Activated CD4-positive, alpha-beta T cell treated with anti-CD3 and anti-CD28 coated beads, Interleukin-2, Interleukin-6, amounts not matched to agents 100 ng/mL and 50 ng/mL, durations not matched to agents 16 hours and 8 hours (primary cell): ENCODE results near the gene ABCA13.

ENCODE experiments used
- DNase-seq: peaks from one replicate; pipeline ENCODE4 v3.0.0-alpha.2; 2020

The ABCA13 gene

DNA sequence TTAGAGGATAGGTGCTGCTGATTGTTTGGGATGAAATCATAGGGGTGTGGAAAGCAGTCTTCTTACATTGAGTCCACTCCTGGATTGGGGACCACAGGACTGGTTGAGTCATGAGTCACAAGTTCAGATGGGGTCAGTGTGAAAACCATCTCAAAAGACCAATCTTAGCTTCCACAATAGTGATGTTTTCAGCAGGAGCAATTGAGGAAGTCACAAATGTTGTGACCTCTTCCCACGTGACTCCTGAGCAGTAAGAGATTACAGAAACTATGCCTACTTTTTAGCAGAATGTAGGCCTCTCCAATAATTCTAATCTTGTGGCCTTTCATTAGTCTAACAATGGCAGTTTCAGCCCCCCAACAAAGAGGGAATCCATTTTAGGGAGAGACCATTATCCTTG, 496.1 kb downstream of the ABCA13 start:
- no peak for DNase-seq

DNA sequence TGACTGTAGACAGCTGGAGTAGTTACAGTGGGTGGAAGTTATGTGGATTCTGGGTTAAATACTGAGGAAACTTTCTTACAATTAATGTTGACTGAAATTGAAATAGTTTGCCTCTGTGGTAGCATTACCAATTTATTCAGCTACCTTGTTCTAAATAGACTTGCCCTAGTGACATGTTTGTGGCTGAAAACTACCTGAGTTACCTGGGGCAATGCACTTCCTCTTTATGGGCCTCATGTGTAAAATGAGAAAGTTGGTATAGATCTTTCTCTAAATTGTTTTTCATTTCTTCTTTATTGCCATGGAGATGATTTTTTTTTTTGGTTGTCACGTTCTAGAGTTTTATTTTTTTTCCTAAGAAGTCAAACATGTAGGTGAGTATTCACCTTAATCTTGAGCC, 500.4 kb downstream of the ABCA13 start:
- no peak for DNase-seq

DNA sequence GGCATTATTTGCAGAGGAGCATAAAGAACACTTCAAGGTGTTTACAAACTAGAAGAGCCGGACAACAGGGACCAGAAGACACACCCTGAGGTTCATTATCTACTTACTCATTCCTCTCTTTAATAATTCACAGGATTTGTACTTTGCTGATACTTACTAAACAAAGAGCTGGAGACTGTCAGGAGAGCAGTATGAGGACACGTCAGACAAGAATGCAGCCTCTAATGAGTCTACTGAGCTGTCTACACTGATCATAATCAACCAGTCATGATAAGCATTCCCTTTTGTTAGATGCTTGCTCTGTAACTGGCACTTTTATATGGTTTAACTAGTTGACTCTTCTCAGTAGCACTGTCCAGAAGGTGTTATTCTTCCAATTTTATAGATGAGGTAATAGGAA, 509.7 kb downstream of the ABCA13 start:
- no peak for DNase-seq

DNA sequence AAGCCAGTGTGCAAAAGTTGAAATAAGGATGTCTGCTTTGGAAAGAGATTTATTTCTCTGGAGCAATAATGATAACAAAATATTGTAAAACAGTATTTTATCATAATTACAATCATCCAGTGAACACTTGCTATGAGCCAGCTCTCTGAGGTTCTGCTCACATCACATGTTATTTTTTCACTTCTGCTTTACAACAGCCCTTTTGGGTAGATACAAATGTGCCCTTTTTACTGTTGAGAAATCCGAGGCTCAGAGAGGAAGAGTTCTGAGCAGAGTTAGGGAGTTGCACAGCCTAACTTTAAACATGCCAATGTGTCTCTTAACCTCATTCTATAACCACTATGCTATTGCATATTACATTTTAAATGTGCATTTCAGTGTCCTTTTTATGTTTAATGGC, 520.5 kb downstream of the ABCA13 start:
- no peak for DNase-seq
